Mesodermal cell (in vitro differentiated cells): ENCODE results near the gene MIEF1.

Experiments
- H3K27ac ChIP-seq: 2 replicates; pipeline ENCODE4 v1.7.0; 2013; ENCODE audit warnings: mild to moderate bottlenecking, low read depth, low read length, moderate library complexity; ENCODE audit not compliant: severe bottlenecking
- H3K36me3 ChIP-seq: 2 replicates; pipeline ENCODE4 v1.7.1; 2013; ENCODE audit warnings: mild to moderate bottlenecking, low read length, moderate library complexity; ENCODE audit not compliant: control insufficient read depth, insufficient read depth
- H3K4me1 ChIP-seq: one replicate; pipeline ENCODE4 v1.7.1; 2013; ENCODE audit warnings: mild to moderate bottlenecking, low read length; ENCODE audit not compliant: insufficient read depth, control insufficient read depth, poor library complexity, severe bottlenecking
- H3K4me3 ChIP-seq: 2 replicates; pipeline ENCODE4 v1.7.0; 2013; ENCODE audit warnings: low read length, control low read depth, mild to moderate bottlenecking; ENCODE audit not compliant: insufficient read depth, poor library complexity, severe bottlenecking; ENCODE audit errors: extremely low read depth
- H3K9me3 ChIP-seq: 2 replicates; pipeline ENCODE4 v1.7.1; 2013; ENCODE audit warnings: mild to moderate bottlenecking, low read length, moderate library complexity; ENCODE audit not compliant: control insufficient read depth
- WGBS, 2 experiments: methylation state at CpG; one replicate each; pipeline ENCODE4 v1.1.5; 2013; ENCODE audit warnings: missing lambda C conversion rate in 2 of 2; ENCODE audit not compliant: insufficient coverage in 2 of 2; 5-methylcytosine and 5-hydroxymethylcytosine counted together

The MIEF1 gene

DNA sequence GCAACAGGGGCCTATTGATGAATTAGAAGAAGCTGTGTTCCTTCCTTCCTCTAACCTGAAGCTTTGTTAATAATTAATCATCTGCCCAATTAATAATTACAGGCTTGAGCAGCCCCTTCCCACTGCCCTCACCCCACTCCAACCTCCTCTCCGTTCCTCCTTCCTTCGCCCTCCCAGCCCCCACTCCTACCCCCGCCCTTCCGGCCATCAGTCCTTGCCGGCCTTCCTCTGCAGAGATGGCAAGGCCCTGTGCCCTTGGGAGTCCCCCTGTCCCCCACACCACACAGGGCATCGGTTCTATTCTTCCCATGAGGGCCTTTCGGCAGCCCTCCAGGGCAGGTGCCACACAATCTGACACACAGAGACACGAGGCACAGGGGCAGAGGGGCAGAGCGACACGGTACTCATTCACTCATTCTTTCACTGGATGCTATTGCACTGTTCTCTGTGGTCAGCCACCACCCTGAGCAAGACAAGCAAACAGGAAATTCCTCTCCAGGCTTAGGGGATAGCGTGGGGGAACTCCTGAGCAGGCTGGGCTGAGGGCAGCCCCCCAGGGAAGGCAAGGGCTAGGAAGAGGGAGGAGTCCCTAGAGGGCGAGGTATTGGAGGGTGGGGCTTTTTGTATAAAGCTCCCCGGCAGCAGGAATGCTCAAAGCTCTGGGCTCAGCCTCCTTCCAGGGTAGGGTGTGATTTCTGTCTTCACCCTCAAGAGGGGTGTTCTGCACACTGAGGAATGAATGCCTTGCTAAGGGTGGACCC lies 30.5 kb upstream of the MIEF1 start:
- H3K27ac ChIP-seq: peak overlapping the region; percentile 78
- H3K4me3 ChIP-seq: no peak overlapping the region
- H3K4me1 ChIP-seq: peaks cover 77% of the 10 kb centered on the region
- peaks cover 2% of the 10 kb centered on the region for H3K36me3 ChIP-seq
- 30 to 33% methylated on average over 6 to 10 of the region's 13 CpGs for WGBS, 2 experiments
- no peaks in the 10 kb centered on the region for H3K9me3 ChIP-seq

- Histone ChIP-seq H3K4me1 (peaks cover 81% of the 10 kb centered on the region), H3K4me3 (no peak overlapping the region), H3K36me3 (peaks cover 15% of the 10 kb centered on the region), H3K27ac (peak overlapping the region; percentile 78), H3K9me3 (no peaks in the 10 kb centered on the region)
- 71 to 77% methylated on average over 18 to 19 of the region's 19 CpGs for WGBS, 2 experiments
Measured at GRCh38 chr22:39472570-39473556, 29.2 kb upstream of the MIEF1 start.

- no peaks in the 10 kb centered on the region for H3K9me3 ChIP-seq
- peak overlapping the region; percentile 87 for H3K27ac ChIP-seq
- 92 to 97% methylated on average over 3 to 5 of the region's 5 CpGs for WGBS, 2 experiments
- peaks cover 17% of the 10 kb centered on the region for H3K36me3 ChIP-seq
- no peak overlapping the region for H3K4me3 ChIP-seq
- peaks cover 79% of the 10 kb centered on the region for H3K4me1 ChIP-seq
Measured at GRCh38 chr22:39473851-39474250, 28.2 kb upstream of the MIEF1 start.

DNA sequence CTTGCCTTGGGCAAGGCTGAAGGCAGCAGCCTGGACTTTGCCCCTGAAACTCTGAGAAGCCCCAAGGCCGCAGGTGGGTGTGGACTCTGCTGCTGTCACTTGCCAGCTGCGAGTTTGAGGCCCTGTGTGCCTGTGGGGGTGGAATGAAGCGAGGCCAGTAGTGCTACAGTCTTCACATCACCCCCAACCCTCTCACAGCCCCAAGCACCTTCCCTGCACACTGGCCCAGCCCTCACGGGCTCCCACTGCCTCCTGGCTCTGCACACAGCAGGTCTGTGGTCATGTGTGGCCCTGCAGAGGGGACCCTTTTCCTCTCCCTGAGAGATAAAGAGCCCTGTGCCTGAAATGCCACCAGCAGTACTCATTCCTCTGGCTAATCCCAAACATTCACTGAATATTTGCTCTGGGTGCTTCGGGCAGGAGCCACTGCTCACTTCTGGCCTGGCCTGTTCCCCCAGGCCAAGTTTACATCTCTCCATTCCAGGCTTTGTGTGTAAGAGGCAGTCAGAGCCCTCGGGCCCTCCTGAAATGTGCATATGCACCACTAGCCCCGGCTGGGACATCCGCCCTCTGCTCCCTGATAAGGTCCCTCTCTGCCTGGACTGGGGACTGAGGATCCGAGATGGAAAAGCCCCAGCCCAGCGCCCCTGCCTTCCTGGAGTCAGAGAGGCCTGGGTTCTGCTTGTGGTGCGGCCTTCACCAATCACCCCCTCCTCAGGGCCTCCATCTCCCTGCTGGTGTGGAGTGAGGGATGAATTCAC lies 27.6 kb upstream of the MIEF1 start:
- no peaks in the 10 kb centered on the region for H3K9me3 ChIP-seq
- peaks cover 17% of the 10 kb centered on the region for H3K36me3 ChIP-seq
- WGBS, 2 experiments: 31 to 40% methylated on average over 6 to 9 of the region's 11 CpGs
- peak overlapping the region; percentile 87 for H3K27ac ChIP-seq
- peaks cover 74% of the 10 kb centered on the region for H3K4me1 ChIP-seq
- H3K4me3 ChIP-seq: no peak overlapping the region

GRCh38 chr22:39475337-39475736 lies 26.8 kb upstream of the MIEF1 start:
- H3K27ac ChIP-seq: peak overlapping the region; percentile 87
- 69 to 85% methylated on average over 7 to 8 of the region's 9 CpGs for WGBS, 2 experiments

DNA sequence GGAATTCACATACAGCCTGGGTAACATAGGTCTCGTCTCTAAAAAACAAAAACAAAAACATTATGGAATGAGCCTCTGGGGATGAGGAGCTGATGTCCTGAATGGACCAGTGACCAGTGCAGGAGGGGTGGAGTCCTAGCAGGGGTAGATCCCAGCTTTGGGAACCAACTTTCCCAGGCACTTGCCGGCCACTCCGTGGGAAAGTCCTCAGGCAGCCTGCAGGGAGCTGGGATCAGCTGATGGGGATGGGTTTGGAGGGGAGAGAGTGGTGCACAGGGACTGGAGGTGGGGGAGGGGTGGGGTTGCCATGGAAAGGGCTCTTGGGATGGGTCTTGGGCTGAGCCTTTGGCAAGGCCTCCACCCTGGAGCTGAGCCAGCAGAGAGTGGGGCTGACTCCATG lies 26.2 kb upstream of the MIEF1 start:
- peaks cover 60% of the 10 kb centered on the region for H3K4me1 ChIP-seq
- H3K4me3 ChIP-seq: no peak overlapping the region
- H3K27ac ChIP-seq: no peak overlapping the region
- 50 to 90% methylated on average over 1 to 2 of the region's 3 CpGs for WGBS, 2 experiments
- no peaks in the 10 kb centered on the region for H3K9me3 ChIP-seq
- peaks cover 17% of the 10 kb centered on the region for H3K36me3 ChIP-seq

More at GRCh38 chr22:39475337-39475736, 26.8 kb upstream of the MIEF1 start:
- Histone ChIP-seq H3K9me3 (no peaks in the 10 kb centered on the region), H3K4me1 (peaks cover 66% of the 10 kb centered on the region), H3K36me3 (peaks cover 17% of the 10 kb centered on the region), H3K4me3 (no peak overlapping the region)

- H3K9me3 ChIP-seq: no peaks in the 10 kb centered on the region
- H3K4me1 ChIP-seq: peaks cover 53% of the 10 kb centered on the region
- H3K4me3 ChIP-seq: no peak overlapping the region
- 90 to 91% methylated on average over 13 of the region's 13 CpGs for WGBS, 2 experiments
- H3K36me3 ChIP-seq: peaks cover 17% of the 10 kb centered on the region
- H3K27ac ChIP-seq: no peak overlapping the region
Measured at GRCh38 chr22:39476664-39477063, 25.4 kb upstream of the MIEF1 start.

- Histone ChIP-seq H3K4me3 (no peak overlapping the region), H3K27ac (no peak overlapping the region), H3K9me3 (no peaks in the 10 kb centered on the region), H3K36me3 (peaks cover 17% of the 10 kb centered on the region), H3K4me1 (peaks cover 44% of the 10 kb centered on the region)
- 90 to 91% methylated on average over 9 of the region's 9 CpGs for WGBS, 2 experiments
Measured at GRCh38 chr22:39477542-39477941, 24.5 kb upstream of the MIEF1 start.

DNA sequence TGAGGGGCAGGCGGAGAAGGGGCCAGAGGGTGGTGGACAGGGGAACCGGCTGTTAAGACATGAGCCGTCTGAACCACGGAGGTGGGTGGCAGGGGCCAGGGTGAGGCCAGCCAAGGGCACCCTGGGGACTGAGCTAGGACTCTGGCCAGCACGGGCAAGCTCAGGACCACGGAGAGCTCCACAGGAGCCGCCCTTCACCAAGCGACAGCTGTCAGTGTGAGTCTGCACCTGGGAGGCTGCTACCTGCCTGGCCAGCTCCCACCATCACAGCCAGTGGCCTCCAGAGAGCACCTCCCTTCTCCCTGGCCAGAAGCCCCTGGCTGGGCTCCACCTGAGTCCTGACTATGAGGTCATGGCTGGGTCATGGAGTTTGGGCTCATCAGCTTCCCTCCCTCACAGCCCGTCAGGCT lies 23.6 kb upstream of the MIEF1 start:
- Histone ChIP-seq H3K27ac (no peak overlapping the region), H3K36me3 (peaks cover 17% of the 10 kb centered on the region), H3K9me3 (no peaks in the 10 kb centered on the region), H3K4me3 (no peak overlapping the region), H3K4me1 (peaks cover 35% of the 10 kb centered on the region)
- 53 to 60% methylated on average over 8 to 9 of the region's 9 CpGs for WGBS, 2 experiments

- no peaks in the 10 kb centered on the region for H3K9me3 ChIP-seq
- H3K4me1 ChIP-seq: peaks cover 27% of the 10 kb centered on the region
- 82 to 94% methylated on average over 3 of the region's 3 CpGs for WGBS, 2 experiments
- H3K27ac ChIP-seq: no peak overlapping the region
- no peak overlapping the region for H3K4me3 ChIP-seq
- peaks cover 17% of the 10 kb centered on the region for H3K36me3 ChIP-seq
Measured at GRCh38 chr22:39479254-39479653, 22.8 kb upstream of the MIEF1 start.
